KG1 (cell line): ENCODE measurements around the gene P3H4.
"Not testable (repeated sequence)": the region's sequence is repeated elsewhere in the genome, so short reads cannot be mapped to it uniquely, and the experiment has no call there.

Source experiments
- DNase-seq: peaks from one replicate; lab custom pipeline; 2025; lab: John Stamatoyannopoulos, UW

The P3H4 gene, protein sequence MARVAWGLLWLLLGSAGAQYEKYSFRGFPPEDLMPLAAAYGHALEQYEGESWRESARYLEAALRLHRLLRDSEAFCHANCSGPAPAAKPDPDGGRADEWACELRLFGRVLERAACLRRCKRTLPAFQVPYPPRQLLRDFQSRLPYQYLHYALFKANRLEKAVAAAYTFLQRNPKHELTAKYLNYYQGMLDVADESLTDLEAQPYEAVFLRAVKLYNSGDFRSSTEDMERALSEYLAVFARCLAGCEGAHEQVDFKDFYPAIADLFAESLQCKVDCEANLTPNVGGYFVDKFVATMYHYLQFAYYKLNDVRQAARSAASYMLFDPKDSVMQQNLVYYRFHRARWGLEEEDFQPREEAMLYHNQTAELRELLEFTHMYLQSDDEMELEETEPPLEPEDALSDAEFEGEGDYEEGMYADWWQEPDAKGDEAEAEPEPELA

DNA sequence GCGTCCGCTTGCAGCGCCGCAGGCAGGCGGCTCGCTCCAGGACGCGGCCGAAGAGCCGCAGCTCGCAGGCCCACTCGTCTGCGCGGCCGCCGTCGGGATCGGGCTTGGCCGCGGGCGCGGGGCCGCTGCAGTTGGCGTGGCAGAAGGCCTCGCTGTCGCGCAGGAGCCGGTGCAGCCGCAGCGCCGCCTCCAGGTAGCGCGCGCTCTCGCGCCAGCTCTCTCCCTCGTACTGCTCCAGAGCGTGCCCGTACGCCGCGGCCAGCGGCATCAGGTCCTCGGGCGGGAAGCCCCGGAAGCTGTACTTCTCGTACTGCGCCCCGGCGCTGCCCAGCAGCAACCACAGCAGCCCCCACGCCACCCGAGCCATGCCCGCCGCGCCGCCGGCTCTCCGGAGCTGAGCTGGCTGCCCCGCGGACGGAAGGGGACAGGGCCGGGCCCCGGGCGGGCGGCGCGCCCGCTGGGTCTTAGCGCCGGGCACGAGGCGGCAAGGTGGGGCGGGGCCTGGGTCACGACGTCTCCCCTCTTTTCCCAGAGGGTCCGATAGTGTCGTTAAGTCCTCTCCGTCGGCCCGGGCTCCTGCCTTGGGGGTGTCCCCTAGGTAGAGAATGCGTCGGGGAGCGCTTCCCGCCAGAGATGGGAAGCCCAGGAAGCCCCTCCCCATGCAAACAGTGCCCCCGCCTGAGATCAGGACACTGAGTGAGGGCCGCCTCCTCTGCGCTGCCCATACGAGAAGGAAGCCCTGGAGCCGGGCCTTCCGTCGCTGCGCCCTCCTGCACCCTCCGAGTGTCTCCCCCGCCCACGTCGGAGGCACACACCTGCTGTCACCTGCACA, at the start of gene P3H4:
Gene P3H4 (minus strand): TSS at position 401 of the 832 bp plus-strand sequence. CDS start 34 bp downstream, at position 367.
- DNase-seq: peak; percentile 65

DNA sequence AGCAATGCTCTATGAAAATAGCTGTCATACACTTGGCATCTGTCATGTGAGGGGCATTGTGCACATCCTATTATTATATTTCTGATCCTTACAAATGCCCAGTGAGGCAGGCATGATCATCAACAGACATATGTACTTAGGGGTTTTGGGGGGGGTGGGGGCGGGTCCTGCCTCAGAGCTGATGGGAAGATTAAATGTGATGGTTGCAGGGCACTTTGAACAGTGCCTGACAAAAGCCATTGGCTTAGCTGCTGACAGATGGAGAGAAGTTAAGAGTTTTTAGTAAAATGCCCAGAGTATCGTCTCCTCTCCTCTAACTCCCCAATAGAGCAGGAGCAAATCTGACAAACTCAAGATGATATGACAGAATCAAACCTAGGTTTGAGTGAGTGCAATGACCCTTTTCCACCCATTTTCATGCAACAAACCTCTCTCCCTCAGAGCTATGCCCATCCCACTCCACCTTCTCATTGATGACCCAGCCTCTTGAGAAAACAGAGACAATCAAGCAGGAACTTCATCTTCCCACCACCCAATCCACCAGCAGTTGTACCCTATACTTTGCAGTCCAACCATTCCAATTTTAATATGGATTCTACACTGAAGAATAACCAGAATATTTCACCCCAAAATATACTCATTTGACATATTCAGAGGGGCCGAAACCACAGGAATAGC, 48.6 kb upstream of the P3H4 start:
- no peak for DNase-seq

DNA sequence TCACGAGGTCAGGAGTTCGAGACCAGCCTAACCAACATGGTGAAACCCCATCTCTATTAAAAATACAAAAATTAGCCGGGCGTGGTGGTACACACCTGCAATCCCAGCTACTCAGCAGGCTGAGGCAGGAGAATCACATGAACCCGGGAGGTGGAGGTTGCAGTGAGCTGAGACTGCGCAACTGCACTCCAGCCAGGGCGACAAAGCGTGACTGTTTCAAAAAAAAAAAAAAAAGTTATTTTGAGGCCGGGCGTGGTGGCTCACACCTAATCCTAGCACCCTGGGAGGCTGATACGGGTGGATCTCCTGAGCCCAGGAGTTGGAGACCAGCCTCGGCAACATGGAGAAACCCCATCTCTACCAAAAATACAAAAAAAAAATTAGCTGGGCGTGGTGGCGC, 39.6 kb upstream of the P3H4 start:
- DNase-seq: not testable (repeated sequence)

DNA sequence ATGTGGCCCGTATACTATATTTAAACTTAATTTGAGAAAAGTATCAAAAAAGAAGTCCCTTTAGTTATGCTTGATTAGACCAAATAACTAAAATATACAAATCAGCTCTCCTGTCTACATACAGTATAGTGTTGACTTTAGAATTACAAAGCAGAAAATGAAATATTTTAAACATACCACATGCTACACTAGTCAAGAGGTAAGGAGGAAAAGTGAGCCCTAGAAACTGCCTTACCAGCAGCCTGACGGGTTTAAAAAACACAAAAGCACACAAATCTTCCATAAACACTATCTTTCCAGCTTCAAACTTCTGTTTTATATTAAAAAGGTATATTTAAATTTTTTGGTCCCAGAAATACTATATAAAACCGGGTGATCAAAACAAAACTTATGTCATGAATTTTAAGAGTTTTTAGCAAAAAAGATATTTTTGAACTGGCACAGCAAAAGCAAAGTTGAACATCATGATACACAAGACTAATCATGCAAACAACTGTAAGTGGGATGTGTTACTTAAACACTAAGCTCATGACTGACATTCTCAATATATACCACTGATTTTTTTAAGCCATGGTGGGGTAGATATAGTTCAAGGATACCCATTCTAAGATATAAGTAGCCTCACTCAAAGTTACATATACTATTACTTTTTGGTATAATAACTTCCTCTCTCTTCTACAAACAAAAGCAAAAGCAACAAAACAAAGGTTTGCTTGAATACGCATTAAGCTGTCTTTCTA, 37.7 kb upstream of the P3H4 start:
- no peak for DNase-seq

DNA sequence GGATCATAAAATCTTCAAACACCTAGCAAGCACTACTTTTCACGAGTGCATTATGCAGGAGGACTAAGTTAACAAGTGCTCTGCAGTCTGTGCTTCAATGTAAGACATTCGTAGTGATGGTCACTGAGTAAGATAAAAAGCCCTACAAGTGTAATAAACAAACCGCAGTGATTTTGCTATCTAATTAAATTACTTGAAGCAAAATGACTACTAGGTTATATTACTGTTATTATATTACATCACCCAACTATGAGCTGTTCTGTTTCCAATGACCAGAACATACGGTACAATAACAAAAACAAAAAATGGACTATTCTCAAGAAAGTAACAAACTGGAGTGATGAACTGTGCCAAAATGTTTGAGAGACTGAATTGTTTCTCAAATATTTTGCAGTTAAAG, 37.0 kb upstream of the P3H4 start:
- no peak for DNase-seq

DNA sequence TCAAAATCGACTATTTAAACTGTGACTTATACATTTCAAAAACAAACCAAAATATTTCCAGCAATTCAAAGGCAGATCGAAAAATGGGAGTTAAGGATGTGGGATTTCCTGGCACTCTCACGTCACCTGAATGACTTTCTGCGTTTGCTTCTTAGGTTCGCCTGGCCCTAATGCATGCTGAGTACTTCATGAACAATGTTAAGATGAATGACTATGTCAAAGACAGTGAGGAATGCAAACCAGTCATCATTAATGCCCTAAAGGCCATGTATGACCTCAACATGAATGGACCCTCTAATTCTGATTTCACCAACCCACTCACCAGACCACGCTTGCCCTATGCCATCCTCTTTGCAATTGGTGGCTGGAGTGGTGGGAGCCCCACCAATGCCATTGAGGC, 33.2 kb upstream of the P3H4 start:
- DNase-seq: no peak

DNA sequence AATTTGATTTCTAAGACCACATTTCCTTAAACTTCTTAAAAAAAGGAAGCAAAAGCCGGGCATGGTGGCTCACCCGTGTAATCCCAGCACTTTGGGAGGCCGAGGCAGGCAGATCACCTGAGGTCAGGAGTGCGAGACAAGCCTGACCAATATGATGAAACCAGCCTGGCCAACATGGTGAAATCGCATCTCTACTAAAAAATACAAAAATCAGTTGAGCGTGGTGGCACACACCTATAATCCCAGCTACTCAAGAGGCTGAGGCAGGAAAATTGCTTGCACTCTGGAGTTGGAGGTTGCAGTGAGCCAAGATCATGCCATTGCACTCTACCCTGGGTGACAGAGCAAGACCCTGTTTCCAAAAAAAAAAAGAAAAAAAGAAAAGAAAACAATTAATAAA, 29.0 kb upstream of the P3H4 start:
- not testable (repeated sequence) for DNase-seq

DNA sequence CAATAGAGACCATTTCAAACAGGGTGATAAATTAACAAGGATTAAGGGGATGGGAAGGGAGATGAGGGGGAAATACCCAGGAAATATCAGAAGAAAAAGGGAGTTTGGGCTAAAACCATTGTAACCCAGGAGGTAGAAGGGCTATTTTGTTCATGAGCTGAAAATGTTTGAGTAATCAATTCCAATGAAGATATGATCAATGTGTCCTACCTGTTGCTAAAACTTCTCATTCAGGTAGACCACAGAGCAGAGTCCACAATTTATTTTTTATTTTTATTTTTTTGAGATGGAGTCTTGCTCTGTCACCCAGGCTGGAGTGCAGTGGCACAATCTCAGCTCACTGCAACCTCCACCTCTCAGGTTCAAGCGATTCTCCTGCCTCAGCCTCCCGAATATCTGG, 27.7 kb upstream of the P3H4 start:
- DNase-seq: not testable (repeated sequence)

DNA sequence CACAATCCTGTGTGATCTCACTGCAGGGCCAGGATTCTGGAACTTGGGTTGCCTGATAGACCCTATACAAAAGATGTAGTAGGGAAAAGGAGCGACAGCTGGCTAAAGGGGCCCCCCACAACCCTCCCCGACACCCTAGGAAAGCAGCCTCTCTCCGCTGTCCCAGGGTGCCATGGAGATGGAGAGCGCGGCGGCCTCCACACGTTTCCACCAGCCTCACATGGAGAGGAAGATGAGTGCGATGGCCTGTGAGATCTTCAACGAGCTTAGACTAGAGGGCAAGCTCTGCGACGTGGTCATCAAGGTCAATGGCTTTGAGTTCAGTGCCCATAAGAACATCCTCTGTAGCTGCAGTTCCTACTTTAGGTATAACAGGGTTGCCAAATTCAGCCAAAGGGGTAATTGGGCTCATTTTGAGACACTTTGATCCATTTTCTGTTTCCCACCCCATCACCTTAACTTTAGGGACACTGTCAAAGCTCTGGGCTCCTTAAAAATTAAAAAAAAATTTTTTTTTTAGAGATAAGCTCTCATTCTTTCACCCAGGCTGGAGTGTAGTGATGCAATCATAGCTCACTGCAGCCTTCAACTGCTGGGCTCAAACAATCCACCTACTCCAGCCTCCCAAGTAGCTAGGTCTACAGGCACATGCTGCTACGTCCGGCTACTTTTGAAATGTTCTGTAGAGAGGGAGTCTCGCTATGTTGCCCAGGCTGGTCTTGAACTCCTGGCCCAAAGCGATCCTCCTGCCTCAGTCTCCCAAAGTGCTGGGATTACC, 26.2 kb upstream of the P3H4 start, which contains the start of gene KLHL10:
Gene KLHL10 (plus strand): TSS at position 65 of the 778 bp plus-strand sequence. CDS start 108 bp downstream, at position 173.
- no peak for DNase-seq

DNA sequence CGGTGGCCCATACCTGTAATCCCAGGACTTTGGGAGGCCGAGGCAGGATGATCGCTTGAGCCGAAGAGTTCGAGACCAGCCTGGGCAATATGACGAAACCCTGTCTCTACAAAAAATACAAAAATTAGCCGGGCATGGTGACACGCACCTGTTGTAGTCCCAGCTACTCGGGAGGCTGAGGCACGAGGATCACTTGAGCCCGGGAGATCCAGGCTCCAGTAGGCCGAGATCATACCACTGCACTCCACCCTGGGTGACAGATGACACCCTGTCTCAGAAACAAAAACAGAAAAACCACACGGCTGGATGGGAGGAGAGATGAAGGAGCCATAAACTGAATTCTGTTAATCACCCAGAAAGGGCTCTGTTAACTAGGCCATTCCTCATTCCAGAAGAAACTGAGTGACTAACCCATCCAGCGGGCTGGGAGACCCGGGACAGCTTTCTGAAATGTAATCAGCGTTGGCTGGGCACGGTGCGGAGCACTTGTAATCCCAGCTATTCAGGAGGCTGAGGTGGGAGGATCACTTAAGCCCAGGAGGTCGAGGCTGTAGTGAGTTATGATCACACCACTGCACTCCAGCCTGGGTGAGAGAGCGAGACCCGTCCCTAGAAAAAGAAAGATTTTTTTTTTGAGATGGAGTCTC, 24.9 kb upstream of the P3H4 start:
- no peak for DNase-seq

DNA sequence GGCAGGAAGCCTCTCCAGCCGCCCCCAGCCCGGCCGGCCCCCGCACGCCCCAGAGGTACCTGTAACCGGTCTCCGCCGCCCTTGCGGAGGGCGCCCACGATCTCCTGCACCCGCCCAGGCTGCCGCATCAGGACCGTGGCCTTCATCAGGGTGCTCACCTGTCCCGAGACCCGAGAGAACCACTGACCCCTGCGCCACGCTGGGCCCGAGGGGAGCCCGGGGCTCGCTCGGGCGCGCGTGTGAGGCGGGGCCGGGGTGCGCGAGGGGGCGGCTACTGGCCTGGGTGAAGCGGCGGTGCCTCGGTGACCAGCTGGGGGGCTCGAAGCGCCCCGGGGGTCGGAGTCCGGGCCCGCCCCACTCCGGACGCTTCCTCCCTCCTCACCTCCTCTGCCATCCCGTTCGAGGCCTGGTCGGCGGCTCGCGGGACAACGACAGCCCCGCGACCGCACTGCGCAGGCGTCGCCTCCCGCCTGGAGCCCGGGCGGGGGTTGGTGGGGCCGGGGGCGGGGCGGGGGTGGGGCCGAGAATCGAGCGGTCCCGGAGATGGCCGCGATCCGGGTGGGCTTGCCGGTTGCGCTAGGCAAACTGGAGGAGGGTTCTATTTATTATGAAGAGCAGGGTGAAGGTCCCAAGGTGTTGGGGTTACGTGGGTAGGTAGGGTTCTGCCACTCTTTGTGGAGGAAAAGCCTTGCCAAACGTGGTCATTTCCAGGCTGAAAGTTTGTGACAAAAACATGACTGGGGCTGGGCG, 24.2 kb upstream of the P3H4 start, which contains the start of gene NT5C3B:
Gene NT5C3B (minus strand): TSS at position 433 of the 750 bp plus-strand sequence. CDS start 39 bp downstream, at position 394.
- DNase-seq: no peak

DNA sequence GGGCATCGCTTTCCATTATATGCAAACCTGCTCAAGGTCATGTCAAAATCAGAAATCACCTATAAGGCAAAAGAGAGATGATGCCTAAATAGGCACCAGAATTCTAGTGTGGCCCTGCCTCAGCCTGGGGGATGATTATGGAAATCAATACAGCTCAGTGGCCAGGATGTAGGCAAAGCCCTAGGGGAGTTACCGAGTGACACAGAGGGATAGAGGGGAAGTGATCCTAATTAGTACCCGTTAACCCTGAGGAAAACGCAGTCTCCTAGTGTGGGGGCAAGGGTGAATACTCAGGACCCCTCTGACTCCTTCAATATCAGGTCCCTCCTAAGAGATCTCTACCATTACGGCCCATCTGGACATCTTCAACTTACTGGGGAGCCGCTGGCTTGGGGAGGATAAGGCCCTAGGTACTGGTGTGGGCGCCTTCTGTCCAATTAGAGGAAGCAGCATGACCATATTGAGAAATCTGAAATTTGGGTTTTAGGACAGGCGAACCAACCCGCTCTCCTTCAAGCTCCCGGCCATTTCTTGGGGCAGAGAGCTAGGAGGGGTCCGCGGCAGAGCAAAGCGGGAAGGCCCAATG, 23.6 kb upstream of the P3H4 start:
- DNase-seq: no peak

DNA sequence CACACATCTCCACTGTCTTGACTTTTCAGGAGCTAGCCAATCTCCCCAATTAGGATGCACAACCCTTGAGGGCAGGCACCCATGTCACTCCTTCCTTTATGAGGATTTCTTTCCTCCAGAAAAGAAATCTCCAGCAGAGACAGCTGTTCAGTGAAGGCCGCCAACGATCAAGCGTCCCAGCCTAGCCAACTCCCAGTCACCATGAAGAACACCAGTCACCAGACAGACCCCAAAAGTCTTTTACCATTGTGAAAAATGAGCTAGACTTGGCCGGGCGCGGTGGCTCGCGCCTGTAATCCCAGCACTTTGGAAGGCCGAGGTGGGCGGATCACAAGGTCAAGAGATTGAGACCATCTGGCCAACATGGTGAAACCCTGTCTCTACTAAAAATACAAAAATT, 18.2 kb upstream of the P3H4 start:
- not testable (repeated sequence) for DNase-seq

DNA sequence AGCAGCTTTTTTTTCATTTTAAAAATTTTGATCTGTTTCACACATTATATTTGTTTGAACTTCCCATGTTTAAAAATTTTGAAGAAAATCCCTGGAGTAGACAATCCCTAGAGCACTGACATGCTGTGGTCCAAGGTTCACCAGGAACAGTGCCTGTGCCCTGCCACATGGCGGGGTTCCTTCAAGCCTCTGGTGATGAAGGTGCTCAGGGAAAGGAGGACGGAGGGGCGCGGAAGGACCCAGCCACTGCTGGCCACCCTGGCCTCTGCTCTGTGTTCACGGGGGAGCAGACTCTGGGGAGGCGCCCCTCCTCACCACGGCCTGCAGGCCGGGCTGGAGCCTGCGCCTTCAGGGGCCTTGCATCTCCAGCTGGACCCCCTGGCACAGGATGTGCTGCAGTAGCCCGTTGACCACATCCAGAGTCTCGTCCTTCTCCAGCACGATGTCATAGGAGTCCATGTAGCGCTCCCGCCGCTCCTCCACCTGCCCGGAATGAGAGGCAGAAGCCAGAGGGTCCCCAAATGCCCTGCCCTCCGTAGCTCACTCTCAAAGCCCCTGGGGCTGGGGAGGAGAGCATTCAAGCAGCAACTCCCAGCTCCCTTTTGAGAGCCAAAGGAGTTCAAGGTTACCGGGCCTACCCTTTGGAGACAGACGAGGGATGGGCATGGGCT, 13.6 kb upstream of the P3H4 start:
- no peak for DNase-seq

DNA sequence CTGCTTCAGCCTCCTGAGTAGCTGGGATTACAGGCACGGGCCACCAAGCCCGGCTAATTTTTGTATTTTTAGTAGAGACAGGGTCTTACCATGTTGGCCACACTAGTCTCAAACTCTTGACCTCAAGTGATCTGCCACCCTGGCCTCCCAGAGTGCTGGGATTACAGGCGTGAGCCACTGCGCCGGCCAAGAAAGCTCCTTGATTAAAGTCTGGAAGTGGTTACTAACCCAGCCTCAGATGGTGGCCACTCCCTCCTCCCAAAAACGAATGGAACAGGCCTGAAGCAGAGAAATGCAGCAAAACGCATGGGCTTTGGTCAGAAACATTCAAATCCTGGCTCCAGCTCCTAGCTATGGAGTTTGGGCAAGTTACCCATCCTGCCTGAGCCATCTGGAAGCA, 12.3 kb upstream of the P3H4 start:
- DNase-seq: no peak

DNA sequence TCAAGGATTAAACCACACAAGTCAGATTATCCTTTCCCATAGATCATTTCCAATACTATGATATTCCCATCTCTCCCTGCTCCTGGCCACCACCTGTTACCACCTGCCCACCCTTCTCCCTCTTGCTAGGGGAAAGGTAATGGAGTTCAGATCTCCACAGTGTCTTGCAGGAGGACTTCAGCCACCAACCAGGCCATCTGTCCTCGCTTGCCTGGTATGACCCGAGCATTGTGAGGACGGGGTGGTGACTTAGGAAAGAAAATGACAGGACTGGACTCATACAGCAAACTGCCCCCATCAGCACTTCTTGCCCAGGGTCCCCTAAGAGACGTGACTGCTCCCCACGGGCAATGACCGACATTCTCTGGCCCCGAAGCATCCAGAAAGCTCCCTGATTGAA, 11.8 kb upstream of the P3H4 start:
- DNase-seq: no peak

DNA sequence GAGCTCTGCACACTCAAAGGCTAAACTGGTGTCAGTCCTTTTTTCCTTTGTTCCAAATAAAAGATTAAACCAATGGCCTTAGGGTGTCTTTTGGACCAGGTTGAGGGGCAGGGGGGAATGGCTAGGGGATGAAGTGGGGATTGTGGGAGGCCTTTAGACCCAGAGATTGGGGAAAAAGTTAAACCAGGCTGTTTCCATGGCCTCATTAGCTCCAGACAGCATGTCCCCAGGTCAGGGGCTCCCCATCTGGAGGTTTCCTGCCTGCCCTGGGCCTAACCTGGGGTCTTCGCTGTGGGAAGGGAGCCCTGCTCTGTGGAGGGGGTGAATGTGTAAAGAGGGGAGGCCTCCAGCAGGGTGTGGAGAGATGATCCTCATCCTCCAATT, 11.4 kb upstream of the P3H4 start:
- no peak for DNase-seq
